Measurements from ENCODE around the gene PFN3.

The PFN3 gene

DNA sequence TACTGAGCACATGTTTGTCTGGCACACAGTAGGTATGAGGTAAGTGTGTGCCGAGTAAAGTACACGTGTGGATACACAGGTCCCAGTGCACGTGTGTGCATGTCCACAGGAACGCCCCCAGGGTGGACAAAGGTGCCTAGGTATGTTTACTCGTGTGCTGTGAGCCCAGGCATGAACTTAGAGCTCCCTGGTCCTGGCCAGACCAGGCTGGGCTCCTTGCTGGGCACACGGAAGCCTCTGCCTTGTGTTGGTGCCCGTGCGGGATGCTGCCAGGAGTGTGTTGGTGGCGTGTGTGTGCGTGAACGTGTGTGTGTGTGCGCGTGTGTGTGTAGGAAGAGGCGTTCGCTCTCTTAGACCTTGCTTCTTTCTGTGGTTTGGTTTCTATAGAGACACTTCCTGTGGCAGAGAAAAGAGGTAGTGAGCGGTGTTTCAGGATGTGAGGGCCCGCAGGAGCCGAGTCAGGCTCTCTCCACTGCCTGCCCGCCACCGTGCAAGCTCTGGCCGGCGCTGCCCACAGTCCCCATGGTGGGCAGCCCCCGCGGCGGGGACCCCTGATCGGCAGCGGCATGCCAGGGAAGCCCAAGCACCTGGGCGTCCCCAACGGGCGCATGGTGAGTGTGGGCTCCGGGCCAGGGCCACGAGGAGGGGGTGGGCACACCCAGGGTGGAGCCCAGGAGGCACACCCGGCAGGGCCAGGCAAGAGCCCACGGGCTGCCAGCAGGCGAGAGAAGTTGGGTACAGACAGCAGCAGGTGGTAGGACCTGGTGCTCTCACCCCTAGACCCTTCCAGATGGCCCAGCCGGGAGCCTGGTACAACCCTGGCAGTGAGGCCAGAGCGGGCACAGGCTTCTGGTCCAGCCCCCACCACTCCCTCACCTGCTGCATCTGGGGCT is 42.8 kb downstream of the PFN3 start, which contains the start of gene RGS14:
TSS of gene RGS14 (plus strand) at position 466 of the 893 bp plus-strand sequence. CDS start at position 567, 101 bp downstream.
- TF ChIP-seq, protein P1, sequence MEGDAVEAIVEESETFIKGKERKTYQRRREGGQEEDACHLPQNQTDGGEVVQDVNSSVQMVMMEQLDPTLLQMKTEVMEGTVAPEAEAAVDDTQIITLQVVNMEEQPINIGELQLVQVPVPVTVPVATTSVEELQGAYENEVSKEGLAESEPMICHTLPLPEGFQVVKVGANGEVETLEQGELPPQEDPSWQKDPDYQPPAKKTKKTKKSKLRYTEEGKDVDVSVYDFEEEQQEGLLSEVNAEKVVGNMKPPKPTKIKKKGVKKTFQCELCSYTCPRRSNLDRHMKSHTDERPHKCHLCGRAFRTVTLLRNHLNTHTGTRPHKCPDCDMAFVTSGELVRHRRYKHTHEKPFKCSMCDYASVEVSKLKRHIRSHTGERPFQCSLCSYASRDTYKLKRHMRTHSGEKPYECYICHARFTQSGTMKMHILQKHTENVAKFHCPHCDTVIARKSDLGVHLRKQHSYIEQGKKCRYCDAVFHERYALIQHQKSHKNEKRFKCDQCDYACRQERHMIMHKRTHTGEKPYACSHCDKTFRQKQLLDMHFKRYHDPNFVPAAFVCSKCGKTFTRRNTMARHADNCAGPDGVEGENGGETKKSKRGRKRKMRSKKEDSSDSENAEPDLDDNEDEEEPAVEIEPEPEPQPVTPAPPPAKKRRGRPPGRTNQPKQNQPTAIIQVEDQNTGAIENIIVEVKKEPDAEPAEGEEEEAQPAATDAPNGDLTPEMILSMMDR (conservative IDR thresholded peaks at IDR 0.05; ENCODE audit: low read depth, low read length), result no peak
- H3K27me3 ChIP-seq (ENCODE audit: insufficient read depth, low read depth), result no peaks in the 10 kb centered on the region
- peak within 1 kb of the TSS; percentile 64 for H3K27ac ChIP-seq
- H3K36me3 ChIP-seq (ENCODE audit: insufficient read depth), result no peaks in the 10 kb centered on the region
- H3K9ac ChIP-seq, result peak within 1 kb of the TSS; percentile 70
- peaks cover 11% of the 10 kb centered on the region for H3K79me2 ChIP-seq (ENCODE audit: insufficient read depth, low read depth)
- H2AFZ ChIP-seq (ENCODE audit: low read depth), result peak within 1 kb of the TSS; percentile 64; the same call in 1 of the 2 replicates
- H3K4me1 ChIP-seq (ENCODE audit: low read depth, poor library complexity, severe bottlenecking), result peaks cover 38% of the 10 kb centered on the region
- H3K4me2 ChIP-seq, result peak within 1 kb of the TSS; percentile 92
- no peak within 1 kb of the TSS for H3K4me3 ChIP-seq (IDR thresholded peaks at IDR 0.05; ENCODE audit: insufficient read depth, low read depth, low read length)
- H4K20me1 ChIP-seq (ENCODE audit: insufficient read depth), result no peaks in the 10 kb centered on the region

DNA sequence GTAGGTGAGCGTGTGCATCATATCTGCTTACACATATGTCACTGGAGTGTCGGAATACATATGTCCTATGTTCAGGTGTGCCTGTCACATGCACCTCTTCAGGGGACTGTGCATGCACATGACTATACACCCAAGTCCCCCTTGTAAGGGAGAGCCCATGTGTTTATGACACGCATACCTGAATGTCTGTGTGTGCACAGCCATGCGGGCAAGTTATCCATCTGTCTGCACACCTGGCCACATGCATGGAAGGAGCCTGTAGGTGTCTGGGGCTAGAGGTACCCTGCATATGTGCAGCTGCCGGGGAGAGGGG is 43.4 kb downstream of the PFN3 start:
- Histone ChIP-seq H3K27me3 (ENCODE audit: insufficient read depth, low read depth) (no peaks in the 10 kb centered on the region), H2AFZ (ENCODE audit: low read depth) (peak overlapping the region; percentile 64; the same call in 1 of the 2 replicates), H3K4me1 (ENCODE audit: low read depth, poor library complexity, severe bottlenecking) (peaks cover 33% of the 10 kb centered on the region), H4K20me1 (ENCODE audit: insufficient read depth) (no peaks in the 10 kb centered on the region), H3K4me2 (peak overlapping the region; percentile 92), H3K9ac (peak overlapping the region; percentile 70; the same call in 1 of the 2 replicates), H3K4me3 (IDR thresholded peaks at IDR 0.05; ENCODE audit: insufficient read depth, low read depth, low read length) (no peak overlapping the region), H3K79me2 (ENCODE audit: insufficient read depth, low read depth) (peaks cover 11% of the 10 kb centered on the region), H3K27ac (peak overlapping the region; percentile 64), H3K36me3 (ENCODE audit: insufficient read depth) (no peaks in the 10 kb centered on the region)
- TF ChIP-seq, protein P1 (conservative IDR thresholded peaks at IDR 0.05; ENCODE audit: low read depth, low read length), result no peak

DNA sequence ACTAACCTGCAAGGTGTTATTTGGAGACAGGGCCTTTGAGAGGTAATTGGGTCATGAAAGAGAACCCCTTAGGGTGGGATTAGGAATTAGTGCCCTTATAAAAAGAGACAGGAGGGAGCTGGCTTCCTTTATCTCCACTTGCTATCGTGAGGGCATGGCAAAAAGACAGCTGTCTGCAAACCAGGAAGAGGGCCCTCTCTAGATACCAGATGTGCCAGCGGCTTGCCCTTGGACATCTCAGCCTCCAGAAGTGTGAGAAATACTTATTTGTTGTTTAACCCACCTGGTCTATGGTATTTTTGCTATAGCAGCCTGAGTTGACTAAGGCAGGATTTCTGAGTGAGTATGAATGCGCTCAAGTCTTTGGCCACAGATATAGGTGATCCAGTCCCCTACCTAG is 43.7 kb downstream of the PFN3 start:
- peaks cover 29% of the 10 kb centered on the region for H3K4me1 ChIP-seq (ENCODE audit: low read depth, poor library complexity, severe bottlenecking)
- peak overlapping the region; percentile 64; the same call in 1 of the 2 replicates for H2AFZ ChIP-seq (ENCODE audit: low read depth)
- H3K36me3 ChIP-seq (ENCODE audit: insufficient read depth), result no peaks in the 10 kb centered on the region
- no peaks in the 10 kb centered on the region for H3K27me3 ChIP-seq (ENCODE audit: insufficient read depth, low read depth)
- no peak overlapping the region; the same call in 1 of the 2 replicates for H3K9ac ChIP-seq
- peak overlapping the region; percentile 92; the same call in 1 of the 2 replicates for H3K4me2 ChIP-seq
- H3K79me2 ChIP-seq (ENCODE audit: insufficient read depth, low read depth), result peaks cover 11% of the 10 kb centered on the region
- no peak overlapping the region for H3K27ac ChIP-seq
- H3K4me3 ChIP-seq (IDR thresholded peaks at IDR 0.05; ENCODE audit: insufficient read depth, low read depth, low read length), result no peak overlapping the region
- no peaks in the 10 kb centered on the region for H4K20me1 ChIP-seq (ENCODE audit: insufficient read depth)
- TF ChIP-seq, protein P1 (conservative IDR thresholded peaks at IDR 0.05; ENCODE audit: low read depth, low read length), result no peak

DNA sequence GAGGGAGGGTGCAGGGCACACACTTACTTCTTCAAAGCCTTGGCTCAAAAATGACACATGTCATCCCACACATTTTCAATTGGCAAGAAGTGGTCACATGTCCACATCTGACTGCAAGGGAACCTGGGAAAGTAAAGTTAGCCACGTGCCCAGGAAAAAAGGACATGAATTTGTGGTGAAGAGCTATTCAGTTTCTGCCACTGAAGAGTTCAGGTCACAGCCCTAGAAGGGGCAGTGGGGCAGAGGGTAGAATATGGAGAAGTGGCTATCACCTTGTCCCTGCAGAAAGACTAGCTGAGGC is 44.6 kb downstream of the PFN3 start:
- no peak overlapping the region for H3K27ac ChIP-seq
- peaks cover 15% of the 10 kb centered on the region for H3K79me2 ChIP-seq (ENCODE audit: insufficient read depth, low read depth)
- H4K20me1 ChIP-seq (ENCODE audit: insufficient read depth), result no peaks in the 10 kb centered on the region
- TF ChIP-seq, protein P1 (conservative IDR thresholded peaks at IDR 0.05; ENCODE audit: low read depth, low read length), result no peak
- H3K36me3 ChIP-seq (ENCODE audit: insufficient read depth), result no peaks in the 10 kb centered on the region
- no peak overlapping the region for H3K4me2 ChIP-seq
- no peaks in the 10 kb centered on the region for H3K27me3 ChIP-seq (ENCODE audit: insufficient read depth, low read depth)
- H3K4me3 ChIP-seq (IDR thresholded peaks at IDR 0.05; ENCODE audit: insufficient read depth, low read depth, low read length), result no peak overlapping the region
- peaks cover 20% of the 10 kb centered on the region for H3K4me1 ChIP-seq (ENCODE audit: low read depth, poor library complexity, severe bottlenecking)
- no peak overlapping the region for H3K9ac ChIP-seq
- H2AFZ ChIP-seq (ENCODE audit: low read depth), result no peak overlapping the region
